Raji (cell line): ENCODE data around the gene TGFB1.

ENCODE experiments used
- POLR2A ChIP-seq: IDR thresholded peaks from 2 replicates; pipeline ENCODE4 v1.6.1; 2011; ENCODE audit warnings: low read depth, low read length, control low read depth; ENCODE audit not compliant: insufficient read depth

TGFB1 gene

GRCh38 chr19:41330946-41331678 is 22.6 kb downstream of the TGFB1 start:
- no peak for TF ChIP-seq POLR2A

- no peak for TF ChIP-seq POLR2A
Observed at GRCh38 chr19:41330481-41330880, 23.2 kb downstream of the TGFB1 start.

GRCh38 chr19:41328842-41329225 is 24.9 kb downstream of the TGFB1 start:
- TF ChIP-seq POLR2A = no peak

- TF ChIP-seq POLR2A = no peak
Observed at GRCh38 chr19:41328157-41328841, 25.4 kb downstream of the TGFB1 start.

GRCh38 chr19:41327576-41328156 is 26.1 kb downstream of the TGFB1 start:
- peak; percentile 52; the same call in 1 of the 2 replicates for TF ChIP-seq POLR2A

- no peak for TF ChIP-seq POLR2A
Observed at GRCh38 chr19:41327076-41327575, 26.6 kb downstream of the TGFB1 start.

- TF ChIP-seq POLR2A = no peak
Observed at GRCh38 chr19:41325947-41326706, 27.6 kb downstream of the TGFB1 start.

- no peak for TF ChIP-seq POLR2A
Observed at GRCh38 chr19:41325640-41325946, 28.1 kb downstream of the TGFB1 start.

- TF ChIP-seq POLR2A = 0 out of 2 replicates have a peak, but pooled peaks have one; percentile 26
Observed at GRCh38 chr19:41324921-41325639, 28.6 kb downstream of the TGFB1 start.

GRCh38 chr19:41324231-41324702 is 29.5 kb downstream of the TGFB1 start:
- no peak for TF ChIP-seq POLR2A

- no peak for TF ChIP-seq POLR2A
Observed at GRCh38 chr19:41323430-41324125, 30.1 kb downstream of the TGFB1 start.

- TF ChIP-seq POLR2A = no peak
Observed at GRCh38 chr19:41323023-41323422, 30.7 kb downstream of the TGFB1 start.

GRCh38 chr19:41322451-41322850 is 31.3 kb downstream of the TGFB1 start:
- TF ChIP-seq POLR2A = no peak

- TF ChIP-seq POLR2A = no peak
Observed at GRCh38 chr19:41321600-41322270, 32.0 kb downstream of the TGFB1 start.

- TF ChIP-seq POLR2A = no peak
Observed at GRCh38 chr19:41321204-41321599, 32.5 kb downstream of the TGFB1 start.
